A549 (cell line): ENCODE measurements around the gene TGFBR2. TPM values are rescaled to one million over a fixed set of nuclear protein-coding genes. Genes with fewer than 3 reads are reported as not detected.

Experiments used
- ATAC-seq, 2 experiments: fragments of 200-7000 bp in 1 of 2; fragments of >200 bp in 1 of 2; cut with Nextera tagmentation in 1 of 2; cut with Tn5 transposase in 1 of 2; 3 replicates each; pipeline versions ENCODE4 v1.8.0 to v1.9.1; 2018 to 2020; ENCODE audit warnings: mild to moderate bottlenecking in 1 of 2, moderate library complexity in 1 of 2
- CTCF ChIA-PET: fragments of 300-600 bp; sonication (Branson Sonifier 250); formaldehyde crosslinking; extraction: SDS; loops from one replicate; lab custom pipeline; 2021; ENCODE audit warnings: antibody characterized with exemption, inconsistent platforms; lab: Yijun Ruan, JAX
- POLR2A ChIA-PET: fragments of 350-600 bp; formaldehyde crosslinking; extraction: SDS; loops from one replicate; lab custom pipeline; 2021; ENCODE audit warnings: antibody characterized with exemption, inconsistent platforms; lab: Yijun Ruan, JAX
- DNase-seq, 2 experiments: peaks; one replicate each; pipeline versions ENCODE4 v3.0.0 to v3.0.0-alpha.2; 2011 to 2016; ENCODE audit warnings: low read depth in 1 of 2, low spot score in 1 of 2
- FAIRE-seq: peaks from 2 replicates; lab custom pipeline; 2011; peaks lifted over from hg19 to GRCh38; lab: Jason Lieb, UNC
- H3K27ac ChIP-seq, 2 experiments: fragments of >200 bp; sonication (Bioruptor Twin); formaldehyde crosslinking; 3 replicates each; pipeline ENCODE4 v1.5.1; 2016 to 2017
- H3K4me1 ChIP-seq: fragments of >200 bp; sonication (Bioruptor Twin); formaldehyde crosslinking; 3 replicates; pipeline ENCODE4 v1.6.1; 2016
- H3K4me2 ChIP-seq: fragments of >200 bp; sonication (Bioruptor Twin); formaldehyde crosslinking; 3 replicates; pipeline ENCODE4 v1.6.1; 2016
- H3K4me3 ChIP-seq: fragments of >200 bp; sonication (Bioruptor Twin); formaldehyde crosslinking; 3 replicates; pipeline ENCODE4 v1.5.1; 2016
- H3K9me3 ChIP-seq: fragments of >200 bp; sonication (Bioruptor Twin); formaldehyde crosslinking; 3 replicates; pipeline ENCODE4 v1.6.1; 2016
- ATOH8 ChIP-seq: fragments of 250-450 bp; sonication (Bioruptor Pico); IDR thresholded peaks from 2 replicates; pipeline ENCODE4 v1.5.0; 2020; ENCODE audit warnings: low read depth, mild to moderate bottlenecking, moderate library complexity
- BHLHE40 ChIP-seq: IDR thresholded peaks from 2 replicates; pipeline ENCODE4 v1.6.1; 2012; ENCODE audit warnings: low read depth, low read length, inconsistent platforms
- CEBPB ChIP-seq, 2 experiments: fragments of >200 bp in 1 of 2; sonication (Bioruptor Twin) in 1 of 2; formaldehyde crosslinking in 1 of 2; IDR thresholded peaks; 2 replicates each; pipeline ENCODE4 v1.6.1; 2012 to 2016
- CHD2 ChIP-seq: fragments of 150-350 bp; IDR thresholded peaks from 2 replicates; pipeline ENCODE4 v1.6.1; 2014; ENCODE audit warnings: low read length; ENCODE audit not compliant: partially characterized antibody
- CHD4 ChIP-seq: fragments of 200-600 bp; sonication (generic); IDR thresholded peaks from 2 replicates; pipeline ENCODE4 v1.6.1; 2016; ENCODE audit warnings: antibody characterized with exemption, mild to moderate bottlenecking, borderline replicate concordance
- CTCF ChIP-seq: fragments of >200 bp; sonication (Bioruptor Twin); formaldehyde crosslinking; IDR thresholded peaks from 3 replicates; pipeline ENCODE4 v1.5.1; 2016
- EHMT2 ChIP-seq: fragments of 200-600 bp; sonication (generic); IDR thresholded peaks from 2 replicates; pipeline ENCODE4 v1.6.1; 2016; ENCODE audit warnings: antibody characterized with exemption, low read depth, mild to moderate bottlenecking, moderate library complexity
- EP300 ChIP-seq, 2 experiments: fragments of >200 bp; sonication (Bioruptor Twin); formaldehyde crosslinking; IDR thresholded peaks; 2 replicates in 1 of 2; 3 replicates in 1 of 2; pipeline ENCODE4 v1.6.1; 2016 to 2017
- HES2 ChIP-seq: fragments of >200 bp; sonication (Bioruptor Twin); formaldehyde crosslinking; IDR thresholded peaks from 2 replicates; pipeline ENCODE4 v1.6.1; 2016
- HMGXB4 ChIP-seq: fragments of 250-450 bp; sonication (Bioruptor Pico); IDR thresholded peaks from 2 replicates; pipeline ENCODE4 v1.5.0; 2021; ENCODE audit warnings: mild to moderate bottlenecking, moderate library complexity, borderline replicate concordance
- NFE2L2 ChIP-seq: fragments of 150-350 bp; conservative IDR thresholded peaks from 2 replicates; pipeline ENCODE4 v1.6.1; 2014; ENCODE audit warnings: low read length
- PBX3 ChIP-seq: IDR thresholded peaks from 2 replicates; pipeline ENCODE4 v1.6.1; 2012
- REST ChIP-seq: fragments of 200-600 bp; sonication (generic); IDR thresholded peaks from 2 replicates; pipeline ENCODE4 v1.6.1; 2016; ENCODE audit warnings: antibody characterized with exemption, mild to moderate bottlenecking, moderate library complexity
- RNF2 ChIP-seq: fragments of 200-600 bp; sonication (generic); IDR thresholded peaks from 2 replicates; pipeline ENCODE4 v1.6.1; 2016; ENCODE audit warnings: low read depth, mild to moderate bottlenecking, antibody characterized with exemption, moderate library complexity, borderline replicate concordance
- TFCP2L1 ChIP-seq: fragments of 250-450 bp; sonication (Bioruptor Pico); IDR thresholded peaks from 2 replicates; pipeline ENCODE4 v1.5.0; 2021; ENCODE audit warnings: mild to moderate bottlenecking
- USF2 ChIP-seq: fragments of 450-650 bp; IDR thresholded peaks from 2 replicates; pipeline ENCODE4 v1.6.1; 2014; ENCODE audit warnings: antibody characterized with exemption
- ZNF302 ChIP-seq: fragments of 250-450 bp; sonication (Bioruptor Pico); IDR thresholded peaks from 2 replicates; pipeline ENCODE4 v1.9.0; 2021; ENCODE audit warnings: inconsistent platforms, mild to moderate bottlenecking, moderate library complexity
- WGBS: methylation state at CpG from one replicate; pipeline ENCODE4 v1.1.6; 2017; ENCODE audit errors: missing lambda C conversion rate; 5-methylcytosine and 5-hydroxymethylcytosine counted together
- polyA plus RNA-seq, 4 experiments: library from polyadenylated mRNA; depleted of rRNA in 3 of 4; stranded (reverse); fragments of >200 nt; fragmentation: RNase III in 1 of 4; extraction: RNeasy Plus Mini Kit Qiagen cat#74134 plus additional on column Dnase treatment in 1 of 4; gene quantifications; 2 replicates in 3 of 4; 3 replicates in 1 of 4; pipeline ENCODE4 v1.2.3, GENCODE V29; 2011 to 2017

TGFBR2 gene
- polyA plus RNA-seq, 2 of the 4 experiments (the other 2 are of a cell fraction): 48.5 to 97.4 TPM

GRCh38 chr3:30694668-30695067 lies 88.3 kb downstream of the TGFBR2 start:
- DNase-seq: no peak
- 97% methylated on average over 3 of the region's 3 CpGs for WGBS
- Histone ChIP-seq H3K9me3 (no peaks in the 10 kb centered on the region), H3K4me3 (no peak overlapping the region), H3K4me1 (peaks cover 31% of the 10 kb centered on the region), H3K27ac (peak overlapping the region in 1 of 2 experiments; percentile 6; a peak in 2 of 6 replicates), H3K4me2 (no peak overlapping the region)
- no peak for ATAC-seq
- no peak for FAIRE-seq
- CTCF ChIA-PET: interaction anchor here (0.7 to 5.0 kb wide), 13 partner anchors 8 to 652 kb away, joined by 3 to 54 read pairs (median 5); partner anchors contain the start of gene TGFBR2
- no peak for TF ChIP-seq ZNF302 (CRISPR knock-in tag)
- no peak for TF ChIP-seq REST
- TF ChIP-seq RNF2: no peak
- no peak for TF ChIP-seq HMGXB4 (CRISPR knock-in tag)
- TF ChIP-seq TFCP2L1 (CRISPR knock-in tag): no peak
- no peak for TF ChIP-seq NFE2L2
- TF ChIP-seq CHD2: no peak
- no peak for TF ChIP-seq CTCF
- no peak for TF ChIP-seq EP300 (IDR thresholded peaks at IDR 0.05)
- no peak for TF ChIP-seq CEBPB (IDR thresholded peaks at IDR 0.05)
- no peak for TF ChIP-seq EHMT2
- TF ChIP-seq HES2: no peak
- no peak for TF ChIP-seq ATOH8 (CRISPR knock-in tag)
- TF ChIP-seq CHD4: no peak
- no peak for TF ChIP-seq BHLHE40
- TF ChIP-seq USF2: no peak
- no peak for TF ChIP-seq PBX3
- POLR2A ChIA-PET: no interaction called here
